ENCODE data around the gene ACVR2A.

- TF ChIP-seq POLR2A (IDR thresholded peaks at IDR 0.05) (no peak), CTCF (IDR thresholded peaks at IDR 0.05 in 8 of 11, conservative IDR thresholded peaks at IDR 0.05 in 3 of 11) (no peak)
These were observed 1.7 kb downstream of the ACVR2A start for GRCh38 chr2:147846412-147847081.
